ENCODE data around the gene RSPH1. TPM values are rescaled to one million over a fixed set of nuclear protein-coding genes. Genes with fewer than 3 reads are reported as not detected.

Gene RSPH1
- total RNA-seq, 1 experiment from 2014 or later = 0.26 TPM

GRCh38 chr21:42423685-42424084 lies 72.3 kb downstream of the RSPH1 start:
- H3K9ac ChIP-seq (ENCODE audit: low read length) = no peak overlapping the region
- no peak overlapping the region for H2AFZ ChIP-seq (ENCODE audit: low read length)
- H3K9me3 ChIP-seq (ENCODE audit: low read length) = no peaks in the 10 kb centered on the region
- H3K4me3 ChIP-seq (ENCODE audit: low read length) = no peak overlapping the region
- H3K4me1 ChIP-seq (ENCODE audit: low read length) = 0 out of 2 replicates have a peak, but pooled peaks cover 3% of the 10 kb centered on the region
- H3K27ac ChIP-seq (ENCODE audit: low read length) = no peak overlapping the region
- H3K36me3 ChIP-seq (ENCODE audit: insufficient read depth, low read length) = no peaks in the 10 kb centered on the region
- H3K27me3 ChIP-seq (ENCODE audit: low read length) = 0 out of 2 replicates have a peak, but pooled peaks cover 4% of the 10 kb centered on the region
- H3K79me2 ChIP-seq (ENCODE audit: low read length) = no peaks in the 10 kb centered on the region
- no peak for DNase-seq
- no peaks in the 10 kb centered on the region for H3K9me2 ChIP-seq (replicated peaks; ENCODE audit: insufficient read depth, low read length)
- no peak overlapping the region for H3K4me2 ChIP-seq (ENCODE audit: low read depth, low read length, poor library complexity, severe bottlenecking)
- H4K20me1 ChIP-seq (ENCODE audit: insufficient read depth, low read depth, low read length) = no peaks in the 10 kb centered on the region

GRCh38 chr21:42423197-42423675 lies 72.8 kb downstream of the RSPH1 start:
- Histone ChIP-seq H3K4me3 (ENCODE audit: low read length) (no peak overlapping the region), H3K36me3 (ENCODE audit: insufficient read depth, low read length) (no peaks in the 10 kb centered on the region), H3K9me2 (replicated peaks; ENCODE audit: insufficient read depth, low read length) (no peaks in the 10 kb centered on the region), H3K4me2 (ENCODE audit: low read depth, low read length, poor library complexity, severe bottlenecking) (no peak overlapping the region), H2AFZ (ENCODE audit: low read length) (no peak overlapping the region), H3K9ac (ENCODE audit: low read length) (no peak overlapping the region), H3K27me3 (ENCODE audit: low read length) (0 out of 2 replicates have a peak, but pooled peaks cover 4% of the 10 kb centered on the region), H3K4me1 (ENCODE audit: low read length) (0 out of 2 replicates have a peak, but pooled peaks cover 3% of the 10 kb centered on the region), H3K79me2 (ENCODE audit: low read length) (no peaks in the 10 kb centered on the region), H4K20me1 (ENCODE audit: insufficient read depth, low read depth, low read length) (no peaks in the 10 kb centered on the region), H3K9me3 (ENCODE audit: low read length) (no peaks in the 10 kb centered on the region), H3K27ac (ENCODE audit: low read length) (no peak overlapping the region)
- DNase-seq = no peak

Other genes starting within 250 kb of the RSPH1 start
- not detected in 2 replicates for gene TFF3, start 180.8 kb downstream of the RSPH1 start, total RNA-seq (2014; rRNA removed; shearing (Covaris generic); ENCODE audit: low replicate concordance)
- gene TFF2, start 145.2 kb downstream of the RSPH1 start, total RNA-seq (2014; rRNA removed; shearing (Covaris generic); ENCODE audit: low replicate concordance) = not detected in 2 replicates
- gene TFF1, start 129.7 kb downstream of the RSPH1 start, total RNA-seq (2014; rRNA removed; shearing (Covaris generic); ENCODE audit: low replicate concordance) = not detected in 2 replicates
- not detected in 2 replicates for gene TMPRSS3, start 100.2 kb downstream of the RSPH1 start, total RNA-seq (2014; rRNA removed; shearing (Covaris generic); ENCODE audit: low replicate concordance)
- not detected in 2 replicates for gene UBASH3A, start 92.3 kb downstream of the RSPH1 start, total RNA-seq (2014; rRNA removed; shearing (Covaris generic); ENCODE audit: low replicate concordance)
- 47.1 and 51.4 TPM in 2 replicates for gene SLC37A1, start 17.6 kb upstream of the RSPH1 start, total RNA-seq (2014; rRNA removed; shearing (Covaris generic); ENCODE audit: low replicate concordance)
- gene PDE9A, start 157.4 kb upstream of the RSPH1 start, total RNA-seq (2014; rRNA removed; shearing (Covaris generic); ENCODE audit: low replicate concordance) = not detected in 2 replicates